Activated T-cell treated with anti-CD3 and anti-CD28 coated beads, Interleukin-2, amount 50 U/mL, for 24 hours (primary cell): ENCODE results near the gene USP38.

Experiments
- DNase-seq: peaks from one replicate; pipeline ENCODE4 v3.0.0-alpha.2; 2020
- H3K27ac Mint-ChIP-seq: 2 replicates; pipeline ENCODE4 v1.8.0; 2020; ENCODE audit warnings: mild to moderate bottlenecking, mixed read lengths
- H3K27me3 Mint-ChIP-seq: 2 replicates; pipeline ENCODE4 v1.8.0; 2020; ENCODE audit warnings: mixed read lengths
- H3K36me3 Mint-ChIP-seq: 2 replicates; pipeline ENCODE4 v1.8.0; 2020; ENCODE audit warnings: low read depth, mixed read lengths
- H3K4me1 Mint-ChIP-seq: 2 replicates; pipeline ENCODE4 v1.8.0; 2020; ENCODE audit warnings: low read depth, mixed read lengths
- H3K4me3 Mint-ChIP-seq: 2 replicates; pipeline ENCODE4 v1.8.0; 2020; ENCODE audit warnings: mild to moderate bottlenecking, moderate library complexity, mixed read lengths
- H3K9me3 Mint-ChIP-seq: 2 replicates; pipeline ENCODE4 v1.8.0; 2020; ENCODE audit warnings: mixed read lengths

Gene USP38

DNA sequence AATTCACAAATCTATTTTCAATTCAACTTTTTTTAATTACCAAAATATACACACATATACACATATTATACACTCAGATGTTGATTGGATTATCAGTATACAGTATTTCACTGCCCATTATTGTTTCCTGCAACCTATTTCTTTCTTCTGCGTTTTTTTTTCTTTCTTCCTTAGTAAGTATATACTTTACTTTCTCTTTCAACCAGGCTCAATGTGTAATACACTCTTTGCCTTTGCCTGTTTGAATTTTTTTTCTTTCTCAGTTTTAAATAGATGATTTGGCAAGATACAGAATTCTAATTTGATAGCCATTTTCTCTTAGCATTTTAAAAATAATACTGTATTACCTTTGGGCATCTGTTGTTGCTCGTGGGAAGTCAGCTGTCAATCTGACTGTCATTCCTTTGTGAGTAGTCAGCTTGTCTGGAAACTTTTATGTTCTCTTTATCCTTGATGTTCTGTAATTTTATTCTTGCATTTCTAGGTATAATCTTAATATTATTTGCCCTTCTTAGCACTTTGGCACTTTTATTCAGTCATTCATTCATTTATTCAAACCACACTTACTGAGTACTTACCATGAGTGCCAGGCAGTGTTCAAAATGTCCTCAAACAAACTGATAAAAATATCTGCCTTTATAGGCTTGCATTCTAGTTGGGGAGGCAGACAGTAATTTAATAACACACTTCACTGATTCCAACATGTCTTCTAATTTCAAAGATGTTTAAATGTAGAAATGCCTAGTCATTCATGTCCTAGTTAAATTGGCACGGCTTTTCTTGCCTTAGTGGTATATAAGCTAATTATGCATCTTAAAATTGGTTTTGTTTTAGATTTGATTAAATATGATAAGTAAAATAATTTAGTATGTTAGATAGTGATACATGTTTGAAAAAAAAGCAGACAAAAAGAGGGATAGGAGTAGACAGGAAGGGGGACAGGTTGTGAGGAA is 3.7 kb downstream of the USP38 start:
- DNase-seq, result no peak
- peaks cover 55% of the 10 kb centered on the region for H3K4me1 Mint-ChIP-seq
- peak overlapping the region; percentile 62 for H3K27ac Mint-ChIP-seq
- peak overlapping the region; percentile 83 for H3K4me3 Mint-ChIP-seq
- H3K36me3 Mint-ChIP-seq, result peaks cover 86% of the 10 kb centered on the region
- H3K9me3 Mint-ChIP-seq, result no peaks in the 10 kb centered on the region
- no peaks in the 10 kb centered on the region for H3K27me3 Mint-ChIP-seq

DNA sequence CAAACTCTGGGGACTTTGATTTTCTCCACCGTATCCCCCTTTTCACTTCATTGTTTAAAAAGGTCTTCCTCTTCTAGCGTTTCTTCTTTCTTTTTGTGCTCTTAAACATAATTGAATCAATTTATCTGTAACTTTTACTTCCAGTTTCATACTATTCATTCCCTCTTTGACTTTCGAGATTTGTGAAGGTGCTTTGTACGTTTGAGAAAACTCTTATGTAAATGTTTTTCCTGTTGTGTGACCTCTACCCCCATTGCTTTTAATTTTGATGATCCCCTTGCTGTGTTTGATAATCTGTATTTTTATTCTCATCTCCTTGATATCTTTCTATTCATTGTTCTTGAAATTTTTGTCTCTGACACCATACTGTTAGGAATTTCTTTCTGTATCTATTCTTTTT is 4.8 kb downstream of the USP38 start:
- H3K4me1 Mint-ChIP-seq, result peaks cover 51% of the 10 kb centered on the region
- no peaks in the 10 kb centered on the region for H3K9me3 Mint-ChIP-seq
- H3K27me3 Mint-ChIP-seq, result no peaks in the 10 kb centered on the region
- peaks cover 92% of the 10 kb centered on the region for H3K36me3 Mint-ChIP-seq
- no peak for DNase-seq
- peak overlapping the region; percentile 62 for H3K27ac Mint-ChIP-seq
- H3K4me3 Mint-ChIP-seq, result peak overlapping the region; percentile 83

DNA sequence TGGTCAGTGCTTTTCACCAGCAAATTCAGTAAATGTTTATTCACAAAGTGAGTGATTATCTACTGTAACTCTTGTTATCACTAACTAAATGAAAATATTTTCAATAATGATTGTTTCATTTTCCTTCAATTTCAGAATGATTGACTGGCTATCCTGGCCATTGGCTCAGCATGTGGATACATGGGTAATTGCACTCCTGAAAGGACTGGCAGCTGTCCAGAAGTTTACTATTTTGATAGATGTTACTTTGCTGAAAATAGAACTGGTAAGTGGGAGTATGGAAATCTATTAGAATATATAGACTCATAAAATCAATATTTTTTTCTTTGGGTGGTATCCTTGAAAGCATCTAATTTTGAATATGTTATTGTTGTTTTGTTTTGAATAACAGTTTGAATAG is 10.9 kb downstream of the USP38 start:
- peaks cover 36% of the 10 kb centered on the region for H3K4me1 Mint-ChIP-seq
- H3K27ac Mint-ChIP-seq, result no peak overlapping the region
- H3K27me3 Mint-ChIP-seq, result no peaks in the 10 kb centered on the region
- H3K9me3 Mint-ChIP-seq, result no peaks in the 10 kb centered on the region
- no peak for DNase-seq
- H3K4me3 Mint-ChIP-seq, result no peak overlapping the region
- H3K36me3 Mint-ChIP-seq, result peaks cover 96% of the 10 kb centered on the region

DNA sequence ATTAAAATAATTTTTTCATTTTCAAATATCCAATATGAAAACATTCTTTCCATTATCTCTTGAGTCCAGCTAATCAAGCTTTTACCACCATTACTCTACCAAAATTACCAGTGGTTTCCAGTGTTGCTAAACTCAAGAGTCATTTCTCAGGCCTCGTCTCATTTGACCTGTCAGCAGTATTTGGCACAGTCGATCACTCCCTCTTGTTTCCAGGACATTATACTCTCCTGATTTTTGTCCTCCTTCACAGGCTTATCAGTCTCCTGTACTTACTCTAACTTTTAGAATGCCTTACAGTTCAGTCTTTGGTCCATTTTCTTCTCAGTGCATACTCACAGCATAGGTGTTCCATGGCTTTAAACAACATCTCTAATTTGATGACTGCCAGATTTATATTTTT is 11.6 kb downstream of the USP38 start:
- Mint-ChIP-seq H3K4me3 (no peak overlapping the region), H3K9me3 (no peaks in the 10 kb centered on the region), H3K27ac (no peak overlapping the region), H3K4me1 (peaks cover 33% of the 10 kb centered on the region), H3K36me3 (peaks cover 96% of the 10 kb centered on the region), H3K27me3 (no peaks in the 10 kb centered on the region)
- no peak for DNase-seq

DNA sequence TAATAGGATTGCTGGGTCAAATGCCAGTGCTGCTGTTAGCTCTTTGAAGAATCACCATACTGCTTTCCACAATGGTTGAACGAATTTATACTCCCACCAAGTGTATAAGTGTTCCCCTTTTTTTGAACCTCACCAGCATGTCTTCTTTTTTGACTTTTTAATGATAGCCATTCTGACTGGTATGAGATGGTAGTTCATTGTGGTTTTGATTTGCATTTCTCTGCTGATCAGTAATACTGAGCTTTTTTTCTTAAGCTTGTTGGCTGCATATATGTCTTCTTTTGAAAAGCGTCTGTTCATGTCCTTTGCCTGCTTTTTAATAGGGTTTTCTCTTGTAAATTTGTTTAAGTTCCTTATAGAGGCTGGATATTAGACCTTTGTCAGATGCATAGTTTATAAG is 14.8 kb downstream of the USP38 start:
- Mint-ChIP-seq H3K27me3 (no peaks in the 10 kb centered on the region), H3K4me1 (peaks cover 26% of the 10 kb centered on the region), H3K36me3 (peaks cover 91% of the 10 kb centered on the region), H3K4me3 (no peak overlapping the region), H3K9me3 (no peaks in the 10 kb centered on the region), H3K27ac (no peak overlapping the region)
- no peak for DNase-seq

DNA sequence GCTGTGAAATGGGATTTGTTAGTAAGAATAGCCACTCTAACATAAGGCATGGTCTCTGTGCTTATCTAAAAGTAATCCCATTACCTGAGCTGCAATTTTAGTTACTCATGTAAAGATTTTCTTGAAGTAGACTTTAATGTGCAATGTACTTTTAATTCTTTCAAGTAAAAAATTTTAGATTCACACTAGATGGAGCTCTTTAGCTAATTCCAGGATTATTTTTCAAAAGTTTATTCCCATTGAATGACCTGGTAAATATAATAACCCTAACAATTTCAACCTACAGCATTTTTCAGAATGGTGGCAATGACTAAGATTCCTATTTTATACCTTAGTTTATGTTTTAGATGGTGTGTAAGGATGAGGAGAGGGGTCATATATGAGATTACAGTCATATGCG is 18.1 kb downstream of the USP38 start:
- no peak overlapping the region for H3K4me3 Mint-ChIP-seq
- no peak overlapping the region for H3K27ac Mint-ChIP-seq
- peaks cover 93% of the 10 kb centered on the region for H3K36me3 Mint-ChIP-seq
- DNase-seq, result no peak
- H3K9me3 Mint-ChIP-seq, result no peaks in the 10 kb centered on the region
- peaks cover 23% of the 10 kb centered on the region for H3K4me1 Mint-ChIP-seq
- no peaks in the 10 kb centered on the region for H3K27me3 Mint-ChIP-seq

DNA sequence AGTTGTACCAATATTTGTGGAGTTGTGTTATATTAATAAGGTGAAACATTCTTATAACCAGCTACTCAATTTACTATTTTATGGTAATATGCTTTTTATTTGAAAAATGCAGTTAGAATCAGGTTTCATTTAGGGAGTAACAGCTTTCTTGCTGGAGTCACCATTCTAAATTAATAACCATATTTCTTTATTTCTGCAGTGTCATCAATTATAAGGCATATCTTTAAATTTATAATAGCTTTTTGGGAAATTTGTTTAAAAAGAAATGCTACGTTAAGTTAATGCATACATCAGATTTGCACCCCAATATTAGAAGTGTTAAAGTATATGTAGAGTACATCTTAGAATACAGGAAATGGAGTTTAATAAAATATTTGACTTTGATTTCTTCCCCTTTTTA is 18.9 kb downstream of the USP38 start:
- no peak overlapping the region for H3K4me3 Mint-ChIP-seq
- peaks cover 90% of the 10 kb centered on the region for H3K36me3 Mint-ChIP-seq
- H3K27me3 Mint-ChIP-seq, result no peaks in the 10 kb centered on the region
- no peak for DNase-seq
- H3K27ac Mint-ChIP-seq, result no peak overlapping the region
- H3K4me1 Mint-ChIP-seq, result peaks cover 22% of the 10 kb centered on the region
- H3K9me3 Mint-ChIP-seq, result no peaks in the 10 kb centered on the region

DNA sequence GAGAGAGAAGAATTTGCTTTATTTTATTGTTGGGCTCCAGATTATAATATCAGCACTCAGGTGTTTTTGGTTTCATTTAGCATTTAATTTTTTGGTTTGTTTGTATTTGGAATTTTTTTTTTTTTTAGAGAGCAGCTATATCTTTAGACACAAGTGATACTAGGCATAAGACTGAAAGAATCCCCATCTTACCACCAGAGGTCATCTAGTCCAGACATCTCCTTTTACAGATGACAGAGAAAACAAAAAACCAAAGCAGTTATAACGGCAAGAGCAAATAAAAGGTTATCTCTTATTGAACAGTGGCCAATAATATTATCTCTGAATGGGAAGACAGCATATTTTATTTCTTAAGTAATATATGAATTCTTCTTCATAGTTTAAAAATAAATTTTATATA is 22.8 kb downstream of the USP38 start:
- Mint-ChIP-seq H3K4me3 (no peak overlapping the region), H3K27ac (peak overlapping the region; percentile 30), H3K9me3 (no peaks in the 10 kb centered on the region), H3K36me3 (peaks cover 84% of the 10 kb centered on the region), H3K4me1 (peaks cover 7% of the 10 kb centered on the region), H3K27me3 (no peaks in the 10 kb centered on the region)
- DNase-seq, result no peak

DNA sequence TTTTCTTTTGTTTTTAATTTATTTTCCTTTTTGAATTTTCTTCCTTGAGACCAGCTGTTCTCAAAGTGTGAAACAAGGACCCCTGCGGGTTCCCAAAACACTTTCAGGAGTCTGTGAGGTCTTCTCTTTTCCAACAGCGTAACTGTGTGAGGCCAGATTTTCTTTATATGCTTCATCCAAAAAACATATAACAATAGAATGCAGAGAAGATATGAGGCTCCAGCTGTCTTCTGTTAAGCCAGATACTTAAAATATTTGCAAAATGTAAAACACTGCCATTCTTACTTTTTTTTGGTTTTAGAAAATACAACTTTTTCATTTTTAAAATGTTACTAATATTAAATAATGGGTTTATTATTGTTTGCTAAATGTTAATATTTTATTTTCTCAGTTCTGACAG is 27.8 kb downstream of the USP38 start:
- Mint-ChIP-seq H3K4me3 (no peak overlapping the region), H3K9me3 (no peaks in the 10 kb centered on the region), H3K27me3 (no peaks in the 10 kb centered on the region), H3K36me3 (peaks cover 70% of the 10 kb centered on the region), H3K4me1 (peaks cover 22% of the 10 kb centered on the region), H3K27ac (no peak overlapping the region)
- DNase-seq, result no peak

DNA sequence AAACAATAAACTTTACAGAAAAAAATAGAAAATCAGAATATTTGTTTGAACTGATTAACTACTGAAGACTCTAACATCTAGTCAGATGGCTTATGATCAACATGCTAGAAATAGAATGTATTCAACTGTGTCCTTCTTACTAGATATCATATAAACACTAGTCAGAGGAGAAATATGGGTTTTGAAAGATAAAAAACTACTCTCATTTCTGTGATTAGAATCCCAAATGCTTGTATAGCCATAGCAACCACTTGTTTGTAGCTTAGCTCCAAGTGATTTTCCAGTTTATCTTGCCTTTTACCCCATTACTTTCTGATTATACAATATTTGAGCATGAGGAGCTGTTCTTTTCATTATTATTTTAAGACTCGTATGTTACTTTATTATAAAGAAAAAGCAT is 31.2 kb downstream of the USP38 start:
- Mint-ChIP-seq H3K4me3 (no peak overlapping the region), H3K27me3 (no peaks in the 10 kb centered on the region), H3K27ac (no peak overlapping the region), H3K9me3 (no peaks in the 10 kb centered on the region), H3K36me3 (peaks cover 72% of the 10 kb centered on the region), H3K4me1 (peaks cover 25% of the 10 kb centered on the region)
- no peak for DNase-seq

DNA sequence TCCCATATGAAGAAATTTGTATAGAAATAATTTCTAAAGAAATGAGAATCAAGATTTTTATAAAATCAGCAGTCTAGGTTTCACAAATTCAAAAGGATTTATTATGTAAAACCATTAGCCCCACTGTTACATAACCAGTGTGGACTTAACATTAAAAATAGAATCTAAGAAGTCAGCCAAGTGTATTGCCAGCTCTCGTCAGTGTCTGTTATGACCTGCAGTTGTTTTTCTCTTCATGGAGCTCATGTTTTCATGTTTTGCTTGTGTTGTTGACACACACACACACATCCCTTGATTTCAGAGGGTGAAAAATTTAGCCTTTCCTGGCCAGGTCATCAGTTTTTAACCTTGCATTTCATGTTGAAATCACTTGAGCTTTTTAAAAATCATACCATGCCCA is 39.5 kb downstream of the USP38 start:
- H3K9me3 Mint-ChIP-seq, result no peaks in the 10 kb centered on the region
- H3K36me3 Mint-ChIP-seq, result peaks cover 61% of the 10 kb centered on the region
- DNase-seq, result no peak
- H3K27me3 Mint-ChIP-seq, result no peaks in the 10 kb centered on the region
- H3K4me1 Mint-ChIP-seq, result no peaks in the 10 kb centered on the region
- no peak overlapping the region for H3K27ac Mint-ChIP-seq
- H3K4me3 Mint-ChIP-seq, result no peak overlapping the region

DNA sequence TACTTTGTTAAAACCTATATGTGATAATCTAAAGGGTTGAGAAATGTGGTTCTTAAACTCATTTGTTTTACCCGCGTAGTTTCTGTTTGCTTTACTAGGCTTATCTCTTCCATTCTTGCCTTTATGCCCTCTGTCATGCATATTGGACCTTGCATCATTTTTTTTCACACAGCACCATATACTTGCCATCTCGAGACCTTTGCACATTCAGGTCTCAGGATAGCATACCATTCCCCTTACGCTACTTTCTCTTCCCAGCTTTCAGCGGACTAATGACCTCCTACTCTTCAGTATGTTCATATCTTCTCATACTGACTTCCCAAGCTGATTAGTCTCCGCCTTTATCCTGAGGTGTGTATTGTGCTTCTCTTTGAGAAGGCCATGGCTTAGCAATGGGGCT is 40.5 kb downstream of the USP38 start:
- Mint-ChIP-seq H3K9me3 (no peaks in the 10 kb centered on the region), H3K36me3 (peaks cover 53% of the 10 kb centered on the region), H3K27ac (no peak overlapping the region), H3K4me3 (no peak overlapping the region), H3K4me1 (no peaks in the 10 kb centered on the region), H3K27me3 (no peaks in the 10 kb centered on the region)
- no peak for DNase-seq

DNA sequence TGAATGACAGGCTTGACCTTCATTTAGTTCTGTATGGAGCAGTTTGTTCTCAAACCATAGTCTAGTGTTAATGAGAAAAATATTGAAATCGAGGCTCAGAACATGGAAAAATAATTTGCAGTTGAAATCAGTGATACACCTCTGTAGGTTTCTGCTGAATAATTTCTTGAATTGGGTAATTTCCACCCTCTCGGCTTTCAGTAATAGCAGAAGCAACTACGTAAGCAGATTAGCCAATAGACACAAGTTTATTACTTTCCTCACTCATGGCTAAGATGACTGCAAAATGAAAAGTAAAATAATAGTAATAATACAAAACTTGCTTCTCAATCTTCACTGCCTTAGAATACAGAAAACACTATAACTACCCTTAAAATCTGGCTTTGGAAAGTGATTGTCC is 46.0 kb downstream of the USP38 start:
- H3K4me3 Mint-ChIP-seq, result no peak overlapping the region
- H3K4me1 Mint-ChIP-seq, result peaks cover 2% of the 10 kb centered on the region
- no peak for DNase-seq
- no peaks in the 10 kb centered on the region for H3K27me3 Mint-ChIP-seq
- H3K9me3 Mint-ChIP-seq, result no peaks in the 10 kb centered on the region
- no peak overlapping the region for H3K27ac Mint-ChIP-seq
- peaks cover 4% of the 10 kb centered on the region for H3K36me3 Mint-ChIP-seq

DNA sequence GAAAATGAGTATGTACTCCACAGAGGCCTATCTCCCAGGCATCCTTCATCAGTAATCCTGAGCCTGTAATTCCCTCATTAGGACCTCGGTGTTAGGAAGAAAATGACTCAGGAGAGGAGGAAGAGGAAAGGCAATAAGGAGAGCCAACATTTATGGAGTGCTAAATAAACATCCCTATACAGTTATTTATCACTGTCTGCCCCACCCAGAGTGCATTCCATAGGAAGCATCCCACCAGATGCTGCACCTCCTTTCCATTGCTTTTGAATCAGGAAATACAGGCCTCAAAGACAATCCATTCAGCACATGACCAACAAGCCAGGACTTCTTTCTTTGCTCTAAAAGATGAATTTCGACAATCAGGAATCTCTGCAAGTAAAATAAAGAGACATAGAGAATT is 47.6 kb downstream of the USP38 start:
- Mint-ChIP-seq H3K36me3 (no peaks in the 10 kb centered on the region), H3K9me3 (no peaks in the 10 kb centered on the region), H3K27ac (no peak overlapping the region), H3K4me3 (no peak overlapping the region), H3K4me1 (peaks cover 2% of the 10 kb centered on the region), H3K27me3 (no peaks in the 10 kb centered on the region)
- no peak for DNase-seq

DNA sequence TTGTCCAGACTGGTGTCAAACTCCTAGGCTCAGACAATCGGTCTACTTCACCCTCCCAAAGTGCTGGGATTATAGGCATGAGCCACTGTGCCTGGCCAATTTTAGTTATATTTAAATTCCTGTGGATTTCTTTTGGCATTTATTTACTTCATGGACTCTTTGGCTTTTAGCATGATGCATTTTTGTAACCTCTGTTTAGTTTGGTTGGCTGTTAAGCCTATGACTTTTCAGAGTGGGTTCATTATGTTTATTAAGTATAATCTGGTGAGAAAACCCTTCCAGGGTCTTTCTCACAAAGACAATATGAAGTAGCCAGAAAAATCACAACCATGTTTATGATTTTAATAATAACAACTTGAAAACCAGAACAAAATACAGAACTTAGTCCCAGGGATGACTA is 49.4 kb downstream of the USP38 start:
- no peak for DNase-seq

More for the DNA sequence above, 49.4 kb downstream of the USP38 start:
- H3K36me3 Mint-ChIP-seq, result no peaks in the 10 kb centered on the region
- H3K4me1 Mint-ChIP-seq, result peaks cover 2% of the 10 kb centered on the region
- no peaks in the 10 kb centered on the region for H3K9me3 Mint-ChIP-seq
- H3K4me3 Mint-ChIP-seq, result no peak overlapping the region
- no peak overlapping the region for H3K27ac Mint-ChIP-seq
- no peaks in the 10 kb centered on the region for H3K27me3 Mint-ChIP-seq
